Left ventricle myocardium inferior (tissue), 1 donor: ENCODE measurements around the gene IGSF21. TPM values are rescaled to one million over a fixed set of nuclear protein-coding genes. Genes with fewer than 3 reads are reported as not detected.

ENCODE experiments used
- DNase-seq: peaks from one replicate; pipeline ENCODE4 v3.0.0-alpha.2; 2020
- H3K27ac ChIP-seq: fragments of 200-600 bp; replicated peaks from 2 replicates; pipeline ENCODE4 v1.8.0; 2021
- H3K27me3 ChIP-seq: fragments of 200-600 bp; 2 replicates; pipeline ENCODE4 v1.8.0; 2021; ENCODE audit warnings: low read depth
- H3K36me3 ChIP-seq: fragments of 200-600 bp; 2 replicates; pipeline ENCODE4 v1.8.0; 2021
- H3K4me1 ChIP-seq: fragments of 200-600 bp; 2 replicates; pipeline ENCODE4 v1.8.0; 2021
- H3K4me3 ChIP-seq: fragments of 200-600 bp; 2 replicates; pipeline ENCODE4 v1.8.0; 2021; ENCODE audit warnings: mild to moderate bottlenecking, moderate library complexity
- H3K9me3 ChIP-seq: fragments of 200-600 bp; replicated peaks from 2 replicates; pipeline ENCODE4 v1.8.0; 2021
- CTCF ChIP-seq: fragments of 200-600 bp; IDR thresholded peaks from 2 replicates; pipeline ENCODE4 v1.8.0; 2021; ENCODE audit warnings: antibody characterized with exemption, mild to moderate bottlenecking, borderline replicate concordance
- intact Hi-C: fragments of 100-400 bp; cut with micrococcal nuclease; formaldehyde crosslinking; loops from one replicate; pipeline ENCODE4 v1.11.0; 2022
- total RNA-seq: library from RNA; stranded (reverse); fragmentation: NEBNext Ultra II Directional; extraction: Animal tissue kit (Norgen Biotek cat#: 25700); gene quantifications from one replicate; pipeline ENCODE4 v1.2.1, GENCODE V29; 2021
- donor health status: DM: no; HTN: yes; CAD: no; lungs with severe emphysema.

Gene IGSF21
- total RNA-seq, 1 donor from 2014 or later: 0.47 TPM

- H3K36me3 ChIP-seq: no peaks in the 10 kb centered on the region
- no peak overlapping the region for H3K4me3 ChIP-seq
- H3K27ac ChIP-seq: no peak overlapping the region
- H3K9me3 ChIP-seq: peaks cover 5% of the 10 kb centered on the region
- DNase-seq: no peak
- peaks cover 96% of the 10 kb centered on the region for H3K27me3 ChIP-seq
- H3K4me1 ChIP-seq: no peaks in the 10 kb centered on the region
- no peak for TF ChIP-seq CTCF
- intact Hi-C loops: no loop called here
Observed at GRCh38 chr1:18341291-18342069, 233.9 kb downstream of the IGSF21 start.

DNA sequence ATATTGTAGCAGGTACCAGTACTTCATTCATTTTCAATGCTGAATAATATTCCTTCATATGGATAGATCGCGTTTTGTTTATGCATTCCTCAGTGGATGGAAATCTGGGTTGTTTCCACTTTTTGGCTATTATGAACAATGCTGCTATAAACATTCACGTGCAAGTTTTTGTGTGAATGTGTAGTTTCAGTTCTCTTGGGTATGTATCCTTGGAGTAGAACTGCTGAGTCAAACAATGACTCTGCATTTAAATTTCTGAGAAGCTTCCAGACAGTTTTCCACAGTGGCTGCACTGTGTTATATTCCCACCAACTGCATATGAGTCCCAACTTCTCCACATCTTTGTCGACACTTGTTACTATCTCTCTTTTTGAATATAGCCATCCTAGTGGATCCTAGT, 235.1 kb downstream of the IGSF21 start:
- intact Hi-C loops: no loop called here
- Histone ChIP-seq H3K4me1 (no peaks in the 10 kb centered on the region), H3K27me3 (peaks cover 91% of the 10 kb centered on the region), H3K27ac (no peak overlapping the region), H3K4me3 (no peak overlapping the region), H3K9me3 (peaks cover 5% of the 10 kb centered on the region), H3K36me3 (no peaks in the 10 kb centered on the region)
- TF ChIP-seq CTCF: no peak
- DNase-seq: no peak

DNA sequence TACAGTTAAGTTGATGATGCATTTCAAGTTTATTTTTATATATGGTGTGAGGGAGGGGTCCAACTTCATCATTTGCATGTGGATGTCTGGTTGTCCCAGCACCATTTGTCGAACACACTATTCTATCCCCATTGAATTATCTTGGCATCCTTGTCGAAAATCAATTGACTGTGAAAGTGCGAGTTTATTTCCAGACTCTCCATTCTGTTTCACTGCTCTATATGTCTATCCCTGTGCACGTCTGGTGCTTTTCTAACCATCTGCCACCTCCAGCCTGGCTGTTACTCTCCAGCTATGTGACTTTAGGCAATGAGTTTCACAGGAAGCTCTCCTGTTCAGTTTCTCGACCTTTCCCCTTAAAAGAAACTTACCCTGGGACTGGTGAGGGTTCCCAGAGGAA, 236.0 kb downstream of the IGSF21 start:
- no peak for TF ChIP-seq CTCF
- H3K36me3 ChIP-seq: no peaks in the 10 kb centered on the region
- no peak for DNase-seq
- H3K27me3 ChIP-seq: peaks cover 90% of the 10 kb centered on the region
- H3K4me3 ChIP-seq: no peak overlapping the region
- H3K9me3 ChIP-seq: peaks cover 5% of the 10 kb centered on the region
- no peaks in the 10 kb centered on the region for H3K4me1 ChIP-seq
- H3K27ac ChIP-seq: no peak overlapping the region
- intact Hi-C loops: no loop called here

DNA sequence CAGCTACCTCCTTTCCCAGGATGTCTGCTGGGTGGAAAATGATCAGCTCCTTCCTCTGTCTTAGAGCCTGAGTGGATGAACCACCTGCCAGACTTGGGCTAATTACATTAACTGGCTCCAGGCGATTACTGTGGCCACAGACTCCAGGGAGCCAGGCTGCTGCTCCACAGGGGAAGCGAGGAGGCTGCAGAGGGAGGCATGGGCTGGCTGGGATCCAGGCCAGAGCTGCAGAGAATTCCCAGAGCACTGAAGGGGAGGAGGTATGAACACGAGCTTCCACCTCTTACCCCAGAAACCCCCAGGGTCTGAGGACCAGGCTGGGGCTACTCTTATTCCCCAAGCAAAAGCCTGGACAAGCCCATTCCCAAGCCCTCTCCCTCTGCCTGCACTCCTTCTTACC, 237.2 kb downstream of the IGSF21 start:
- Histone ChIP-seq H3K27me3 (peaks cover 89% of the 10 kb centered on the region), H3K27ac (no peak overlapping the region), H3K4me1 (no peaks in the 10 kb centered on the region), H3K9me3 (peaks cover 5% of the 10 kb centered on the region), H3K4me3 (no peak overlapping the region), H3K36me3 (no peaks in the 10 kb centered on the region)
- no peak for DNase-seq
- intact Hi-C loops: no loop called here
- no peak for TF ChIP-seq CTCF

- no peak overlapping the region for H3K27ac ChIP-seq
- intact Hi-C loops: no loop called here
- H3K36me3 ChIP-seq: no peaks in the 10 kb centered on the region
- no peak for DNase-seq
- TF ChIP-seq CTCF: no peak
- H3K4me1 ChIP-seq: no peaks in the 10 kb centered on the region
- peaks cover 5% of the 10 kb centered on the region for H3K9me3 ChIP-seq
- H3K27me3 ChIP-seq: peaks cover 92% of the 10 kb centered on the region
- no peak overlapping the region for H3K4me3 ChIP-seq
Observed at GRCh38 chr1:18347559-18347958, 240.0 kb downstream of the IGSF21 start.
